Measurements from ENCODE around the gene LUZP1.

The LUZP1 gene

DNA sequence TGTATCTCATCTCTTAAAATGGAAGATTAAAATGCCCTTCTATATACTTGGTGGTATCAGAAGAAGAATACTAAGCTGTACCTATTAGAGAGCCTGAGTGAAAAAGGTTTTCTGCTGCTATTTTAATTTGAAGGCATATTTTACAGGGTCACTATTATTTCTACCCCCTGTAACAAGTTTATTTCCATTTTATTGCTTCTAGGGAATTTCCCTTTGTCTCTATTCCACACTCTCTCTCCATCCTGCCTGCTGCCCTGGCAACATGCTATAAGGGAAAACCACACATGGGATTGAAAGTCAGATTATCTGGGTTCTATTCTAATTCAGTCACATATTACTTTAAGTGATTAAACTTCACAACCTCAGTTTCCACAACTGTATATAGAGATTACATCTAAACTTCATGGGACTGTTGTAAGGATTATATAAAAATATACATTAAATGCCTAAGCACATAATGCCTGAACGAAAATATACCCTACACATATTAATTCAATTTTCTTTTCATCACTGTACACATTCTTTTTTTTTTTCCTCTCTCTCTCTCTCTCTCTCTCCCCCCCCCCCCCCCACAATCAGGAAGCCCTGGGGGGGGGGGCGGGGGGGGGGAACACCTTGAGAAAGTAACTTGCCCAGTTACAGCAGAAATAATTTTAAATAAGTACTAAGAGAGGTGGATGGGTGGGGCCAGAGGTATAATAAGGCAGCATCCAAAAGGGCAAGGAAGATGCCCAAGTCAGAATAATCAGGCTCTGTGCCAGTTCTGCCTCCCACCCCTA lies 51.5 kb downstream of the LUZP1 start:
- no peak for DNase-seq (ENCODE audit: low read depth, low spot score)

DNA sequence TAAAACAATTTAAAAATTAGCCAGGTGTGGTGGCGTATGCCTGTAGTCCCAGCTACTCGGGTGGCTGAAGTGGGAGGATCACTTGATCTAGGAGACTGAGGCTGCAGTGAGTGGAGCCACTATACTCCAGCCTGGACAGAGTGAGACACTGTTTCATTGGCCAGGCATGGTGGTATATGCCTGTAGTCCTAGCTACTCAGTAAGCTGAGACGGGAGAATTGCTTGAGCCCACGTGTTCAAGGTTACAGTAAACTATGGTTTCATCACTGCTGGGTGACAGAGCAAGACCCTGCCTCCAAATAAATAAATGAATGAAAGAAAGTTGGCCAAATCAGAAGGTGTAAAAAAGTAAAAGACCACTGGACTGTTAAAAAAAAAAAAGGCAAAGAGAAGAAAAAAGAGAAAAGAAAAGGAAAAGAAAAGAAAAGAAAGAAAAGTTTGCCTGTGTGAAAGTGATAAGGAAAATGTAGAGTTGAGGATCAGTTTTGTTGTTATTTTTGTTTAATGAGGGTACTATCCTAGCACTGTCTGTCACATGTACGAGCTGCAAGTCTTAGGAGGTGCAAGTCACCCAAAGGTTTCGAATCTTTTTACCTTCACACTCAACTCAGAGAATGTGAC lies 52.3 kb downstream of the LUZP1 start:
- no peak for DNase-seq (ENCODE audit: low read depth, low spot score)

DNA sequence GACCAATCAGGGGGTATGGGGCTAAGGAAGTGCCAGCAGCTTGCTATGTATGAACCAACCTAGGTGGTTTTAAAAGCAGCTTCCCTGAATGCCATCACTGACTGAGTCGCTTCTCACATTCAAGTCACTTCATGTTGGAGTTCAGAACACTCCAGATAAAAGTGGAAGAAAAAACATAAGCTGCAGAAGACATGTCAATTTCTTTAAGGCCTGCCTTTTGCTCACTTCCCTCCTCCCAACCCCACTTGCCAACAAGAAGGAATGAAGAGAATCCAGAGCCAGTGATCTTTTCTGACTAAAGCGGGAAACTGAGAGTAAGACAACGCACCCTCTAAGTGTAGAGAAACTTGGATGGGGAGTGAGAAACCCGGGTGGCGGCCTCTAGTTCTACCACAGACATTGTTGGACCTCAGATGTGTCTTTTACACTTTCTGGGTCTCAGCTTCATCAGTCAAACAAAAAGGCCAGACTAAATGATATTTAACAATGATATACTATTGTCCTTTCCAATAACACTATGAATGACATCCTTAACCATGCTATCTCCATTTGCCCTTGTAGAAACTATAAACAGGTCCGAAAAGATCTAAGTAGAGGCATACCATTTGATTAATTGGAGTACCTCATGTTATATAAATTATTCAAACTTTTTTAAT lies 54.1 kb downstream of the LUZP1 start:
- DNase-seq (ENCODE audit: low read depth, low spot score) = no peak

DNA sequence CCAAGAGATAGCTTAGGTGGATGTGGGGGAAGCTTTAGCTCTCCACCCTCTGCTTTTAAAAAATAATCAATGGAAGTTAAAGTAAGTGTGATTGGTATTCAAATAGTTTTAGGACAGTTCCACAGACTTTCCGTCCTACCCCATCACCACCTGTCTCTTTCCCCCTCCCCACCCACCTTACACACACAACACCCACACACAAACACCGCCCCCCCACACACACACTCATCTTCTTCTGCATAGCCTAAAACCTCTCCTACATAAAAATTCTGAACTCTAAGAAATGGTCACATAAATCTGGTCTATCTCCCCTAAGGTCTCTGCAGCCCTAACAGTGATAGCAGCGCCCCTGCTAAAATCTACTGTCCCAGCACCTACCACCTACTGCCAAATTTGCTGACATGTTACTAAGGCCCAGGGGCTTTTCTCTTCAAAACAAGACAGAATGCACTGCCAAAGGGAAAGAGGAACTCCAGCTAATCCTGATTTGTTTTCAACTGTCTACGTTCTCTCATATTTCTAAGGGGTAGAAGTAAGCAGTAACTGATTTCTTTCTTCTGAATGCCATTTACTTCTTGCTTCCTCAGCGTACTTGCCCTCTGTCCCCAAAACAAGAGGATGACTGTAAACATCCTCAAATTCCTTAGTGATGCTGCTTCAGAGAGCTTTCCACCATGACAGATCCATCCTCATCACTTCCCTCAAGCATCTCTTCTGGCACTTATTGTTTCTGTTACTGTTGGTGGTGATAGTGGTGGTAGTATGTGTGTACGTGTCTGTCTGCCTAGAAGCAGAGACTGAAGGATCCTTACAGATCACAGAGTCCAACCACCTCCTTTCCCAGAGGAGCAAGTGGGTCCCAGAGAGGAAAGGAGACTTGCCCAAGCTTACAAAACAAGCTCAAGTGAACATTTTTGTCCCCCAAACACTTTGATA lies 56.8 kb downstream of the LUZP1 start:
- DNase-seq (ENCODE audit: low read depth, low spot score) = no peak

DNA sequence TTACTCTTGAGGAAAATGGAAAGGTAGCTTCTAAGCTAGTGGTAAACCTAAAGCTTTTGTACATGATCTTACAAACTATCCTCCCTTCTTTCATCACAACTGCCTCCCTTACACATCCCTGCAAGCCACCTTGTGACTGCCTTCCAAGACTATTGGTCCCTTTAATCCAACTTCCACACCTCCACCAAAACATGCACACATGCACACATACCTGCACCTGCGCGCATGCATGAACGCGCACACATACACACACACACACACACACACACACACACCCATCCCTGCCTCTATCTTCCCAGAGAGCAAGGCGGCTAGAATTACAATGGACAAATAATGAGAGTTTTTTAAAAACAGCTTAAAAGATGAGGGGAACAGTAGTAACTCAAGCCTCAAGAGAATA lies 58.3 kb downstream of the LUZP1 start:
- no peak for DNase-seq (ENCODE audit: low read depth, low spot score)

DNA sequence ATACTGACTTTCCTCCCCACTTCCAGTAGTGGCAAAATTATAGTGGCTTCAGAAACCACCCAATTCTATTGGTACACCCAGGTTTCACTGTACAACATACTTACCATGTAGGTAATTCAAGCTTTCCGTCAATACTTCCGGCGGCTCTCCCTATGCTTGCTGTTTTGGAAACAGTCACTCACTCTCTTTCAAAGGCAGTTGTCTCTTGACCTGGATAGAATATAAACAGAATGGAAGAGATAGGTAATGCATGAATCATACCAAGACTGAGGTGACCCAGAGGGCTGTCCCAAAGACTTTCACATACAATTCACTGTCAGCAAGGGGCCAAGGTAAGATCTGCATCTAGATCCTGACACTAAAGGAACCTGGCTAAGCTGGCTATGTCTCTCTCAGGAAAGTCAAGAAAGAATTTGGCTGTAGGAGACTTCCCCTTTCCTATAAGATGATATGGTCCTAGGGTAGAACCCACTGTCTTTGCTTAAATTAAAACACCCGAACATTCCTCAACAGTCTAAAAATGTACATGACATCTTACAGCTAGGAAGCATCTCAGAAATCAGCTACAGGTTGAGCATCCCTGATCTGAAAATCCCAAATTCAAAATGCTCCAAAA lies 59.6 kb downstream of the LUZP1 start:
- no peak for DNase-seq (ENCODE audit: low read depth, low spot score)

DNA sequence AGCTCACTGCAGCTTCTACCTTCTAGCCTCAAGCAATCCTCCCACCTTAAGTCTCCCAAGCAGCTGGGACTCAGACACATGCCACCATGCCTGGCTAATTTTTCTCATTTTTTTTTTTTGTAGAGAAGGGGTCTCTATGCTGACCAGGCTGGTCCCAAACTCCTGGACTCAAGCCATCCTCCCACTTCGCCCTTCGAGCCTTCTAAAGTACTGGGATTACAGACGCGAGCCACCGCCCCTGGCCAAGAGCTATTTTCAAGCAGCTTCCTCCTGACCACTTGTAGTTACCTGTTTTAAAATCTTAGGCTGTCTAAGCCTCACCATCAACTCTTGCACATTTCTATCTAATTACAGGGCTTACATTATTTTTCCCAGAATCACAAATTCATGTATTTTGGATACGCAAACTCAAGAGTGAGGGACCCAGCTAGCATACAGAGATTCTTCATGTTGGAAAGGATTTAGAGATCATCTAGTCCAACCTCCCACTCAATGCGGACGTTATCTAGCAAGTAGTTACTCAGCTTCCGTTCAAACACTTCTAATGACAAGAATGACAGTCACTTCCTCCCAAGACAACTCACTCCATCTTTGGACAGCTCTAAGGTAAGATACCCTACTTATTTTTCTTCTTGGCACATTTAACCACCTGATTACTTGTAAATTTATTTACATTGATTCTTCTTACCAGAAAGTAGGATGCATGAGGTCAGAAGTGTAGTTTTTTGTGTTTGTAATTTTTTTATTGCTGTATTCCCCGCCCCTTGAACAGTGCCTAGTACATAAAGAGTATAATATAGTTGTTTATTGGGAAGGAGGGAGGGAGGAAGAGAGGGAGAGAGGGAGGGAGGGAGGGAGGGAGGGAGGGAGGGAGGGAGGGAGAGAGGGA lies 65.4 kb downstream of the LUZP1 start:
- no peak for DNase-seq (ENCODE audit: low read depth, low spot score)

DNA sequence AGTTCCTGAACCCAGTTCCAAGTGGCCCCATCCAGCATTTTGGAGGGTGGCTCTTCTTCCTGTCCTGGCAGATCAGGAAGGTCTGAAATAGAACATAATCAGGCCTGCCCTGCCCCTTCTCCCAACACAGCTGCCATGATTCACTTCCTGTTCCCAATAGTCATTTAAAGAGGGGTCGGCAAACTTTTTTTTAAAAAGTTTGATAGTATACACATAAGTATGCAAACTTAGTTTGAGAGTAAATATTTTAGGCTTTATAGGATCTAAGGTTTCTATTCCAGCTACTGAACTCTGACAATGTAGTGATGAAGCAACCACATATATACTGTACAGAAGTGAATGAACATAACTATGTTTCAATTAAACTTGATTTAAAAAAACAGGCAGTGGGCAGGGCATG lies 66.4 kb downstream of the LUZP1 start:
- DNase-seq (ENCODE audit: low read depth, low spot score) = no peak

DNA sequence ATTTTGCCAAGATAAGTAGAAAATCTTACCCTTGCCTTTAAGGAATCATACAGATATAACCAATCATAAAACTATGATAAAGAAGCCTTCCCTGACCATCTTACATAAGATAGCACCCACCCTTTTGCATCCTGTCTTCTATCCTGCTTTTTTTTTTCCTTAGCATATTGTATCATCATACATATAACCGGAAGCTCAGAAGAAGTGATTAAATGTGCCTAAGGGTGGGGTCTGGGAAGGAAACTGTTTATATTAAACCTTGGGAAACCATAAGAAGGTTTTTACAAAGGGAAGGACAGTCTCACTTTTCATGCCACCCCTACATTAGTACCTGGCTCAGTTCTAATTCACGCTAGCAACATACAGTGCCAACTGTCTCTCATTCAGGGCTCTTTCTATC lies 66.8 kb downstream of the LUZP1 start:
- no peak for DNase-seq (ENCODE audit: low read depth, low spot score)

DNA sequence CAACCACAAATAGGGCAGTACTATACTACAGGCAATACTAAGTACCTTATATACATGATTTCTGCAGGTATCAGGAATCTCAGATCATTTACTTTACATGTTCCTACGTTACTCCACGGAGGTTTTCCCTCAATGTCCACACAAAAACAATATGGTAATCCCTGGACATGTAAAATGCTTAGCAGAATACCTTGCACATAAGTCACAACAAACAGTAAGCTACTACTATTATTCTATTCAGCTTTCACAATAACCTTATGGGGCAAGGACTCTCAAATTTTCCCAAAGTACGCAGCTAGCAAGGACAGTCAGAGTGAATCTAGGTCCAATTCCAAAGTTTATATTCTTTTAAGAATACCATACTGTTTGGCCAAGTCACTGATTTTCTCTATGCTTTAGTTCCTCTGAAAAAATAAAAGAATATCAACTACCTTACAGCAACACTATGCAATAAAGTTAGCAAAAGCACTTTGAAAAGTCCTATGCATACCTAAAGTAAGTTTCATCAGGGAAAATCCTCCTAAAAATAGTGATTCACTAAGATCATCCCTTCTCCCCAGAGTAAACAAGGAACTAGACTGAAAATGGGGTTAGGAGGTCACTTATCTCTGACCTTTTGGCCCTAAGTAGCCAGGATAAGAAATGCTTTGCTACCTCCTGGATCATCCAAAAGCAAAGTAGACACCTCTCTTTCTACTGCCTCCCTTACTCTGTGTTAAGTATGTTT lies 67.4 kb downstream of the LUZP1 start:
- DNase-seq (ENCODE audit: low read depth, low spot score) = no peak

DNA sequence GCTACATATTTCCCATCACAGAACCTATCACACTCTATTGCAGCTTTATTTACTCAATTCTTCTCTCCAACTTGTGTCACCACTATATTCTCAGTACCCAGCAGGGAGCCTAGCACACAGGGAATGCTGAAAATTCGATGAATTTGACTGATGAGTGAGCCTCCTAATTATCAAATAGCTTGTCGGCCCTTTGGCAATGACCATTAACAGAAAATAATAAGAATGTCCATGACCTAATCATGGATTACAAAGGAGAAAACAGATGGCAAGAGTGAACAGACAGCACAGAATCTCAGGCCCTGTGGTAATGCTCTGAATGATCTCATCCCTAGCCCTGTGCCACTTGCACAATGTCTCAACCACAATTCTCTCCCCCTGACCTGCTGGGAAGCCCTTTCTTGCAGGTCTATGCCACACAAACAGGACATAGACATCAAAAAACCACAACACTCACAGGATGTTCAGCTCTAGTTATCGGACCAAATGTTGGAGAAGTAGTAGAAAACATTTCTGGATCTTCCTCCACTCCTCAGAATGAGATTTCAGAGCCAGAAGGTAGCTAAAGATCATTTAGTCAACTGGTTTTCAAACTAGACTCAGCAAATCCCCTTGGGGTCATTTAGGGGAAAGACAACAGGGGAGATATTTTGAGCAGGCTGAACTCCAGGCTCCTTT lies 68.4 kb downstream of the LUZP1 start:
- no peak for DNase-seq (ENCODE audit: low read depth, low spot score)

DNA sequence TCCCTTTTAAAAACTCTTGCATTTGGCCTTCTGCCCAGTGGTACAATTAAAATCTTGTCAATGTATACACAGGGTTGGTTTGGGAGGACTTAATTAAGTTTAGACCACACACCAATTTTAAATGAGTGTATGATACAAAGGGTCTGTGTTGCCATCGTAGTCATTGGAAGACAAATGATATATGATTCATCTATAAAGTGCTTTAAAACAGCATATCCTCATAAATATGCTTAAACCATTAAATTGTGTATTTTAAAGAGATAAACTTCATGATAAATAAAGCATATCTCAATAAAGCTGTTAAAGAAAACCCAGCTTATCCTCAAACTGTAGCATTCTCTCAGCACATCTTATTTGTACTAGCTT lies 69.5 kb downstream of the LUZP1 start:
- no peak for DNase-seq (ENCODE audit: low read depth, low spot score)

DNA sequence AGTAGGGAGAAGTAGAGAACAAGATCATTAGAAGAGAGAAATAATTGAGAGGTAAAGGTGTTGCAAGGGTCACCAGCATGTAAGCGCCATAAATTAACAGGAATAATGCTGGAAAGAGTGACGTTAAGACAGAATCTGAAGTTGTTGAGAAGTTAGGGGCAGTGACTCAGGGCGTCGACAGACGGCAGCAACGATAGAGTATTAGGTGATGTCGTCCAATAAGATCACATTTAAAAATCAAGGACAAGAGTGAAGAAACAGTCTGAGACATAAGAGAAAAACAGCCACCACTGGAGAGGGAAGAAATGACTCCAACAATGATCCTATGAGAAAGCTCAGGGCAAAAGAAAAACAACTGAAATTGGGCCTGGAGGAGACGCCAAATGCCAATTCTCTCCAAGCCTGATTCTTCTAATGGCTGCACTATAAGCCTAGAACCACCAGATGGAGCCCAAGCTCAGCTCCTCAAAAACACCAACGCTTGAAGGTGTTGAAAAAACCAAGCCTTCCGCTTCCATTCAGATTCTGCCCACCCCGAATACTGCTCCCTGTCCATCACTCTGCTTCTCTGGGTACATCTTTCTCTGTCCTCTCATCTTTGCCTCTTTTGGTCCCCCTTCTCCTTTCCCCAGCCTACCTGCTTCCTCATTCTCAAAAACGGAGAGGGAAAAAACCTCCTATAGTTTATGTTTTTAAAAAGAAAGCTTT lies 70.0 kb downstream of the LUZP1 start:
- peak; percentile 37 for DNase-seq (ENCODE audit: low read depth, low spot score)

DNA sequence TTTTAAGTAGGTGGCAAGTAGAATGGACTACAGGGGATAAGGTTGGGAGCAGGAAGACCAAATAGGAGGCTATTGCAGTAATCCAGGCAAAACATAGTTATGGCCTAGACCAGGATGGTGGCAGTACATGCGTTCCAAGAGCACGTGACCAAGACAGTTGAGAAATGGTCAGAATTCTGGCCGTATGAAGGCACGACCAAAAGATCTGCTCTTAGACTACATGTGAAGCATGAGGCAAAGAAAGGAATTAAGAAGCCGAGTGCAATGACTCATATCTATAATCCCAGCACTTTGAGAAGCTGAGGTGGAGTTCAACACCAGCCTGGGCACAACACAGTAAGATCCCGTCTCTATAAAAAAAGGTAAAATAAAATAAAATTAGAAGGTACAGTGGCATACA lies 71.3 kb downstream of the LUZP1 start:
- DNase-seq (ENCODE audit: low read depth, low spot score) = no peak

DNA sequence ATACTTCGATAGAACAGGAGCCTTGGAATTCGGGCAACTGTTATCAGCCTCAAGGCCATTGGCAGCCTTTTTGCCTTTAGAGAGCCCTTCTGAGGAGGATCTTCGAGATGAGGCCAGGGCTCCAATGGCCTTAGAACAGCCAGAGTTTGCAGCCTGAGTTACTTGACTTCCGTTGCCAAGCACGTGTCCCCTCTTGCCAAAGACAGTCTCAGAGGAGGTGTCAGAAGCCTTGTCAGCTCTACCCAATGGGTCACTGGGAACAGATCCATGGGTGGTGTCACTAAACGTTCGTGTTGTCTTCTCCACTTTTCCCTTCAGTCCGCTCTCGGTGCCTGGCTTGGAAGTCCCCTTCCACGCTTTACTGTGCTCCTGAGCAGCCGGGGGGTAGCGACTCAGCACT lies 76.2 kb downstream of the LUZP1 start:
- no peak for DNase-seq (ENCODE audit: low read depth, low spot score)

DNA sequence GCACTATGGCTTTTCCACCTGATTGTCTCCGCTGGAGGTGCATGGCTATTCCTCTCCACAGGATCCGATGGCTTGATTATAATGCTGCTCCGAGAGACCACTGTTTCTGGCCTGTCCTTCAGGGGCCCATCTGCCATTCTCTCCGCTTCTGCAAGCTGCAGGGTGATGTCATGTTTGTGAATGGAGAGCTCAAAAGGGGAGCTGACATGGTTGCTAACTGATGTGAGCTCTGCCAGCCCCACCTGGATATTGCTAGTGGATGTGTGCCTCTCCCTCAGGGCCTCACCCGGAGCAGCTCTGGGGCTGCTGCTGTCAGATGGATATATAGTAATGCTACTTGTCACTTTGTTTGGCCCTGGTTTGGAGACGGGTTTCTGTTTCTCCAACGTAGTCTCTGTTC lies 77.1 kb downstream of the LUZP1 start:
- no peak for DNase-seq (ENCODE audit: low read depth, low spot score)

DNA sequence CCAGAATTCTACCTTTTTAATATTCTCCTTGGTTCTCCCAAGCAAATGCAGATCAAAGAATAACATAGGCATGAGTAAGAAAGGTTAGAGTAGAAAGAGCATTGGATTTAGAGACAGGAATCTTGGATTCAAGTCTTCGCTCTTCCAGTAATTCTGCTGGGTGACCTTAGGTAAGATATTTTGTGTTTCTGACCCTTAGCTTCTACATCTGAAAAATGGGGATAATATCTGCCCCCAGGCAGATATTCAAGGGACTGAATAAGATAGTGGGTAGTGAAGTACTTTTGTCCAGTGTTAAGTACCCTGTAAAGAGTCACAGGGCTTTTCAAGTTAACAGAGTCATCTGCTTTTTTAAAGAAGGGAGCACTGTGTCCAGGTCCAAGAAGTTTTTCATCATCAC lies 78.6 kb downstream of the LUZP1 start:
- no peak for DNase-seq (ENCODE audit: low read depth, low spot score)

DNA sequence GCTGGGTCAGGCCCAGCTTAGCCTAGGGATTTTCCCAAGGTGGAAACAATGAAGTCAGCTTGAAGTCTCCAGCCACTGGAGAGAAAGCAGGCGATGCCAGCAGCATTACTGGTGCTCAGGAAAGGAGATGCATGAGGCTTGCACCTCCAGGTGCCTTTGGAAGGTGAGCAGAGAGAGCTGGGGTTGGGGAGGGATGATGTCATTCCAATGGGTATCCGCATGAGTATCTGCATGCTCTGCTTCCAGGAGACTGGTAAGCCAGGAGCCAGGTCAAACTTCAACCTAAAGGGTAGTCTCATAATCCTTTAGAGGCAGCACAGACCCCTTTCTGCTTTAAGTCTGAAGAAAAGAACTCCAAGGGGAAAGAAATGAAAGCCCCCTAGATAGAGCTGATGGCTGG lies 80.6 kb downstream of the LUZP1 start:
- DNase-seq (ENCODE audit: low read depth, low spot score) = no peak

DNA sequence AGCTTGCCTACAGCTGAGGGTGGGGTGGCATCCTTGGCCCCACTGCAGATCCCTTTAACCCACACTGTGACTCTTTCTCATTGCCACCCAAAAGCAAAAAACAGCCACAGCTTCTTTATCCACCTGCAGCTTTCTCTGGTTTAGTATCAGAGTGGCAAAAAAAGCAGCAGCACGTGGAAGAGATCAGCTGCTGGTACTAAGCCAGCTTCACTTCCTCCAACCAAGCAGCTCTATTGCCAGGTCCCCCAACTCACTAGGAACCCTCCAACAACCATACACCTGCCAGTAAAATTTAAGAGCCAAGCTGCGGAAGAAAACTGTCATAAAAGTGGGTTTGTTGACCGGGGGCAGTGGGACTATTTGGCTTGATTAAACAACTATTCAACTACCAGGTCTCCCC lies 83.0 kb downstream of the LUZP1 start:
- no peak for DNase-seq (ENCODE audit: low read depth, low spot score)
